ENCODE results near the gene NKIRAS2. TPM values are rescaled to one million over a fixed set of nuclear protein-coding genes. Genes with fewer than 3 reads are reported as not detected.

The NKIRAS2 gene
- total and polyA plus RNA-seq, 2 donors (not counting 1 experiment from before 2014, with no cell fraction given), result 18.8 to 37.7 TPM

DNA sequence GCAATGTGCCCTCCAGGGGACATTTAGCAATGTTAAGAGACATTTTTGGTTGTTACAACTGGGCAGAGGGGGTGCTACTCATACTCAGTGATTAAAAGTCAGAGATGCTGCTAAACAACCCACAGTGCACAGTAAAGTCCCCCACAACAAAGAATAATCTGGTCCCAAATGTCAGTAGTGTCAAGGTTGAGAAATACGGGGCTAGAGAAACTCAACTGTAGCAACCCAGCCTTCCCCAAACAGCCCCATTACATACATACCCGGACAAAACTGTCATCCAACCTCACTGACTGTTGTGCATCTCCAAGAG, 23.1 kb upstream of the NKIRAS2 start:
- TF ChIP-seq, protein P1, sequence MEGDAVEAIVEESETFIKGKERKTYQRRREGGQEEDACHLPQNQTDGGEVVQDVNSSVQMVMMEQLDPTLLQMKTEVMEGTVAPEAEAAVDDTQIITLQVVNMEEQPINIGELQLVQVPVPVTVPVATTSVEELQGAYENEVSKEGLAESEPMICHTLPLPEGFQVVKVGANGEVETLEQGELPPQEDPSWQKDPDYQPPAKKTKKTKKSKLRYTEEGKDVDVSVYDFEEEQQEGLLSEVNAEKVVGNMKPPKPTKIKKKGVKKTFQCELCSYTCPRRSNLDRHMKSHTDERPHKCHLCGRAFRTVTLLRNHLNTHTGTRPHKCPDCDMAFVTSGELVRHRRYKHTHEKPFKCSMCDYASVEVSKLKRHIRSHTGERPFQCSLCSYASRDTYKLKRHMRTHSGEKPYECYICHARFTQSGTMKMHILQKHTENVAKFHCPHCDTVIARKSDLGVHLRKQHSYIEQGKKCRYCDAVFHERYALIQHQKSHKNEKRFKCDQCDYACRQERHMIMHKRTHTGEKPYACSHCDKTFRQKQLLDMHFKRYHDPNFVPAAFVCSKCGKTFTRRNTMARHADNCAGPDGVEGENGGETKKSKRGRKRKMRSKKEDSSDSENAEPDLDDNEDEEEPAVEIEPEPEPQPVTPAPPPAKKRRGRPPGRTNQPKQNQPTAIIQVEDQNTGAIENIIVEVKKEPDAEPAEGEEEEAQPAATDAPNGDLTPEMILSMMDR (conservative IDR thresholded peaks at IDR 0.05 in 1 of 2, IDR thresholded peaks at IDR 0.05 in 1 of 2; ENCODE audit: low read depth in 1 of 2, low read length in 2 of 2), result no peak
- no peak for TF ChIP-seq EZH2 (IDR thresholded peaks at IDR 0.05; ENCODE audit: low read length, missing control alignments)
- H3K4me2 ChIP-seq (ENCODE audit: extremely low read depth, insufficient read depth, low read length), result no peak overlapping the region
- H4K20me1 ChIP-seq (ENCODE audit: control insufficient read depth, extremely low read depth, insufficient read depth, low read length), result no peaks in the 10 kb centered on the region
- no peak overlapping the region for H3K27ac ChIP-seq (ENCODE audit: insufficient read depth, low read length)
- no peak overlapping the region for H3K4me3 ChIP-seq (replicated peaks in 1 of 4; ENCODE audit: control extremely low read depth in 1 of 4, insufficient read depth in 1 of 4, low read depth in 3 of 4, low read length in 4 of 4)
- H3K9ac ChIP-seq (ENCODE audit: insufficient read depth, low read length), result no peak overlapping the region
- peaks cover 13% of the 10 kb centered on the region for H3K36me3 ChIP-seq (ENCODE audit: control insufficient read depth, insufficient read depth, low read length)
- no peaks in the 10 kb centered on the region for H3K4me1 ChIP-seq (ENCODE audit: control insufficient read depth, extremely low read depth, insufficient read depth, low read length)
- no peaks in the 10 kb centered on the region for H3K27me3 ChIP-seq (ENCODE audit: control insufficient read depth, insufficient read depth, low read length)
- no peaks in the 10 kb centered on the region for H3K9me3 ChIP-seq (ENCODE audit: control insufficient read depth, insufficient read depth, low read depth, low read length)
- DNase-seq (ENCODE audit: low read depth in 2 of 2), result no peak
- H2AFZ ChIP-seq (ENCODE audit: low read length), result no peak overlapping the region
- peaks cover 12% of the 10 kb centered on the region for H3K79me2 ChIP-seq (ENCODE audit: control insufficient read depth, insufficient read depth, low read length)

DNA sequence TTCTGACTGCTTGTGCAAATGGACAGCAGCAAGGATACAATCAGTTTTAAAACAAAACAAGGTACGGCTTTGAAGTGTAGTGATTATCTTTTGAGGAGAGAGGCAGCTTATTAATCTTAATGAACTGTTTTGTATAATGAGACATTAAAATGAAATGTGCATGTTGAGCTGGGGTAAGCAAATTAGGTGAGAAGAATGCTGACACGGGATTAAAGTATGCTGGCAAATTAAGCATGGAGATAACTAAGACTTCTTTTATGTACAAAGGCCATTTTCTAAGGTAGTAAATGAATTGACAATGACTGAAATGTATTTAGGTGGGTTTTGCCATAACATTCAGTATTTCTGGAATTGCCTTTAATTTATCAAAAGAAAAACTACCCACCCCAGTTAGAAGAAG, 21.4 kb upstream of the NKIRAS2 start:
- Histone ChIP-seq H3K4me2 (ENCODE audit: extremely low read depth, insufficient read depth, low read length) (no peak overlapping the region), H2AFZ (ENCODE audit: low read length) (no peak overlapping the region), H3K79me2 (ENCODE audit: control insufficient read depth, insufficient read depth, low read length) (peaks cover 28% of the 10 kb centered on the region), H3K9ac (ENCODE audit: insufficient read depth, low read length) (no peak overlapping the region), H3K36me3 (ENCODE audit: control insufficient read depth, insufficient read depth, low read length) (peaks cover 16% of the 10 kb centered on the region), H3K9me3 (ENCODE audit: control insufficient read depth, insufficient read depth, low read depth, low read length) (no peaks in the 10 kb centered on the region), H3K4me3 (replicated peaks in 1 of 4; ENCODE audit: control extremely low read depth in 1 of 4, insufficient read depth in 1 of 4, low read depth in 3 of 4, low read length in 4 of 4) (no peak overlapping the region), H3K27me3 (ENCODE audit: control insufficient read depth, insufficient read depth, low read length) (no peaks in the 10 kb centered on the region), H3K27ac (ENCODE audit: insufficient read depth, low read length) (no peak overlapping the region), H3K4me1 (ENCODE audit: control insufficient read depth, extremely low read depth, insufficient read depth, low read length) (peaks cover 8% of the 10 kb centered on the region), H4K20me1 (ENCODE audit: control insufficient read depth, extremely low read depth, insufficient read depth, low read length) (no peaks in the 10 kb centered on the region)
- TF ChIP-seq, protein P1 (conservative IDR thresholded peaks at IDR 0.05 in 1 of 2, IDR thresholded peaks at IDR 0.05 in 1 of 2; ENCODE audit: low read depth in 1 of 2, low read length in 2 of 2), result no peak
- no peak for TF ChIP-seq EZH2 (IDR thresholded peaks at IDR 0.05; ENCODE audit: low read length, missing control alignments)
- no peak for DNase-seq (ENCODE audit: low read depth in 2 of 2)

DNA sequence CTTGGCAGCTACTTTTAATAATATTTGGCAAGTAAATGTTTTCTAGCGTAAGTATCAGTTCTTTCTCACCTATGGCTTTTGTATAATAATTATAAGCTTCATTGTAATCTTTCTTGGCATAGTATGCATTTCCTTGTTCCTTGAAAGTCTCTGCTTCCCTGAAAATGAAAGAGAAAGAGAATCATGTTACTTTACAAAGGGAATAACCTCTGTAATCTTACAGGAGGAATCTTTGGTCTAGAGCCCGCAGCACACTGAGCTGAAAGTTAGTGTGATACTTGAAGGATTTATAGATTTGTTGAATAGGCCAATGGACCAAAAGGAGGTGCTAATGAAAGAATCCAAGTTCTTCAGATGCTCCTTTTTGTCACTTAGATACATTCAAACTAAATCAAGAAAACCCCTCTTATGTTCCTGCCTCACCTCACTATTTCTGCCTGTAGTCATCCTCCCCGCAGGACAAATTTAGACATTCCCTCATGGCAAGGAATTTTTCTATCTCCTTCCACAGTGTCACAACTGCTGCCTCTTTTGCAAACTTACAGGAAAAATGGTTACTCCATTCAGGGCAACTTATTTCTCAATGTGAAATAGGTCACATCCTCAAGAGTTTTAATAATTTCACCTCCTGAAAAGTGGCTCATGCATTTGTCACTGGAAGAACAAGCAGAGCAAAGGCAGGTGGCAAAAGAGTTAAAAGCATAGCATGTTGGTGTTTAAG, 19.3 kb upstream of the NKIRAS2 start:
- peaks cover 47% of the 10 kb centered on the region for H3K79me2 ChIP-seq (ENCODE audit: control insufficient read depth, insufficient read depth, low read length)
- H3K27ac ChIP-seq (ENCODE audit: insufficient read depth, low read length), result no peak overlapping the region
- peaks cover 12% of the 10 kb centered on the region for H3K4me1 ChIP-seq (ENCODE audit: control insufficient read depth, extremely low read depth, insufficient read depth, low read length)
- no peak overlapping the region for H3K9ac ChIP-seq (ENCODE audit: insufficient read depth, low read length)
- no peaks in the 10 kb centered on the region for H4K20me1 ChIP-seq (ENCODE audit: control insufficient read depth, extremely low read depth, insufficient read depth, low read length)
- H3K4me3 ChIP-seq (replicated peaks in 1 of 4; ENCODE audit: control extremely low read depth in 1 of 4, insufficient read depth in 1 of 4, low read depth in 3 of 4, low read length in 4 of 4), result no peak overlapping the region
- no peak overlapping the region for H2AFZ ChIP-seq (ENCODE audit: low read length)
- H3K4me2 ChIP-seq (ENCODE audit: extremely low read depth, insufficient read depth, low read length), result no peak overlapping the region
- no peaks in the 10 kb centered on the region for H3K9me3 ChIP-seq (ENCODE audit: control insufficient read depth, insufficient read depth, low read depth, low read length)
- TF ChIP-seq, protein P1 (conservative IDR thresholded peaks at IDR 0.05 in 1 of 2, IDR thresholded peaks at IDR 0.05 in 1 of 2; ENCODE audit: low read depth in 1 of 2, low read length in 2 of 2), result no peak
- no peak for TF ChIP-seq EZH2 (IDR thresholded peaks at IDR 0.05; ENCODE audit: low read length, missing control alignments)
- no peak for DNase-seq (ENCODE audit: low read depth in 2 of 2)
- peaks cover 14% of the 10 kb centered on the region for H3K36me3 ChIP-seq (ENCODE audit: control insufficient read depth, insufficient read depth, low read length)
- H3K27me3 ChIP-seq (ENCODE audit: control insufficient read depth, insufficient read depth, low read length), result no peaks in the 10 kb centered on the region
